ENCODE data around the gene SLC26A11.

GRCh38 chr17:80184423-80184714 is 35.9 kb upstream of the SLC26A11 start:
- TF ChIP-seq CTCF (IDR thresholded peaks at IDR 0.05; ENCODE audit: insufficient read depth, low read length, poor library complexity, severe bottlenecking) (no peak), EZH2phosphoT487 (conservative IDR thresholded peaks at IDR 0.05; ENCODE audit: low read length) (no peak)
